ENCODE measurements around the gene ZNF329.

- no peak for TF ChIP-seq CTCF (IDR thresholded peaks at IDR 0.05; ENCODE audit: insufficient read depth, low read length, poor library complexity, severe bottlenecking)
- TF ChIP-seq EZH2phosphoT487 (conservative IDR thresholded peaks at IDR 0.05; ENCODE audit: low read length) = no peak
Measured at GRCh38 chr19:58107778-58108545, 42.6 kb downstream of the ZNF329 start.

Data from SU-DHL-6 (cell line).